ENCODE measurements around the gene NKX3-2. TPM values are rescaled to one million over a fixed set of nuclear protein-coding genes. Genes with fewer than 3 reads are reported as not detected.

Gene NKX3-2
- total and polyA plus RNA-seq, 2 experiments from 2014 or later: under 0.01 TPM; not detected in 1

- no peaks in the 10 kb centered on the region for H3K79me2 ChIP-seq (ENCODE audit: insufficient read depth)
- no peaks in the 10 kb centered on the region for H3K9me3 ChIP-seq (ENCODE audit: low read depth)
- in situ Hi-C loops (cut with MboI): no loop called here
- H3K9me2 ChIP-seq (ENCODE audit: insufficient read depth): no peaks in the 10 kb centered on the region
- H3F3A ChIP-seq (ENCODE audit: insufficient read depth): no peaks in the 10 kb centered on the region
- no peaks in the 10 kb centered on the region for H3K36me3 ChIP-seq (ENCODE audit: low read depth)
- H4K20me1 ChIP-seq (ENCODE audit: insufficient read depth): no peaks in the 10 kb centered on the region
- no peak overlapping the region for H3K27ac ChIP-seq
- WGBS, 2 experiments (ENCODE audit: low coverage in 1 of 2, low lambda C conversion rate in 2 of 2, missing lambda C conversion rate in 2 of 2): 1 to 2% methylated on average over 29 to 54 of the region's 54 CpGs
- H3K27me3 ChIP-seq (replicated peaks; ENCODE audit: insufficient read depth): peaks cover 67% of the 10 kb centered on the region
- H3K4me2 ChIP-seq (ENCODE audit: unreplicated experiment): peak overlapping the region; percentile 91
- TF ChIP-seq EZH2 (IDR thresholded peaks at IDR 0.05; ENCODE audit: insufficient read depth, poor library complexity, severe bottlenecking): no peak
- no peak for TF ChIP-seq EZH2phosphoT487 (IDR thresholded peaks at IDR 0.05; ENCODE audit: insufficient read depth, low read depth)
- H3K4me1 ChIP-seq (ENCODE audit: insufficient read depth): no peaks in the 10 kb centered on the region; the same call in 1 of the 2 replicates
- H3K9ac ChIP-seq: no peak overlapping the region
- DNase-seq: peak; percentile 76
- H2AFZ ChIP-seq: peak overlapping the region; percentile 84
- H3K4me3 ChIP-seq: peak overlapping the region; percentile 83
Observed at GRCh38 chr4:13544606-13545393, 492 bp upstream of the NKX3-2 start.

- H2AFZ ChIP-seq: peak overlapping the region; percentile 84
- in situ Hi-C loops (cut with MboI): no loop called here
- TF ChIP-seq EZH2 (IDR thresholded peaks at IDR 0.05; ENCODE audit: insufficient read depth, poor library complexity, severe bottlenecking) (no peak), EZH2phosphoT487 (IDR thresholded peaks at IDR 0.05; ENCODE audit: insufficient read depth, low read depth) (no peak)
- 65 to 69% methylated on average over 30 of the region's 30 CpGs for WGBS, 2 experiments (ENCODE audit: low coverage in 1 of 2, low lambda C conversion rate in 2 of 2, missing lambda C conversion rate in 2 of 2)
- H3F3A ChIP-seq (ENCODE audit: insufficient read depth): no peaks in the 10 kb centered on the region
- H3K9me3 ChIP-seq (ENCODE audit: low read depth): no peaks in the 10 kb centered on the region
- H3K4me2 ChIP-seq (ENCODE audit: unreplicated experiment): no peak overlapping the region
- H3K9ac ChIP-seq: no peak overlapping the region
- H4K20me1 ChIP-seq (ENCODE audit: insufficient read depth): no peaks in the 10 kb centered on the region
- no peak overlapping the region for H3K27ac ChIP-seq
- DNase-seq: no peak
- H3K79me2 ChIP-seq (ENCODE audit: insufficient read depth): no peaks in the 10 kb centered on the region
- peaks cover 73% of the 10 kb centered on the region for H3K27me3 ChIP-seq (replicated peaks; ENCODE audit: insufficient read depth)
- no peaks in the 10 kb centered on the region for H3K9me2 ChIP-seq (ENCODE audit: insufficient read depth)
- H3K36me3 ChIP-seq (ENCODE audit: low read depth): no peaks in the 10 kb centered on the region
- no peaks in the 10 kb centered on the region; the same call in 1 of the 2 replicates for H3K4me1 ChIP-seq (ENCODE audit: insufficient read depth)
- H3K4me3 ChIP-seq: peak overlapping the region; percentile 83
Observed at GRCh38 chr4:13543032-13543838, 1.1 kb downstream of the NKX3-2 start.

- Histone ChIP-seq H3K9me2 (ENCODE audit: insufficient read depth) (no peaks in the 10 kb centered on the region), H3K27ac (no peak overlapping the region), H3K4me1 (ENCODE audit: insufficient read depth) (no peaks in the 10 kb centered on the region; the same call in 1 of the 2 replicates), H3K9me3 (ENCODE audit: low read depth) (no peaks in the 10 kb centered on the region), H3F3A (ENCODE audit: insufficient read depth) (no peaks in the 10 kb centered on the region), H3K79me2 (ENCODE audit: insufficient read depth) (no peaks in the 10 kb centered on the region), H3K9ac (no peak overlapping the region), H4K20me1 (ENCODE audit: insufficient read depth) (no peaks in the 10 kb centered on the region), H2AFZ (no peak overlapping the region), H3K4me3 (no peak overlapping the region), H3K4me2 (ENCODE audit: unreplicated experiment) (no peak overlapping the region), H3K27me3 (replicated peaks; ENCODE audit: insufficient read depth) (peaks cover 74% of the 10 kb centered on the region), H3K36me3 (ENCODE audit: low read depth) (no peaks in the 10 kb centered on the region)
- TF ChIP-seq EZH2phosphoT487 (IDR thresholded peaks at IDR 0.05; ENCODE audit: insufficient read depth, low read depth) (no peak), EZH2 (IDR thresholded peaks at IDR 0.05; ENCODE audit: insufficient read depth, poor library complexity, severe bottlenecking) (no peak)
- in situ Hi-C loops (cut with MboI): no loop called here
- no peak for DNase-seq
- WGBS, 2 experiments (ENCODE audit: low coverage in 1 of 2, low lambda C conversion rate in 2 of 2, missing lambda C conversion rate in 2 of 2): 86 to 89% methylated on average over 21 to 27 of the region's 27 CpGs
Observed at GRCh38 chr4:13542577-13543031, 1.7 kb downstream of the NKX3-2 start.

DNA sequence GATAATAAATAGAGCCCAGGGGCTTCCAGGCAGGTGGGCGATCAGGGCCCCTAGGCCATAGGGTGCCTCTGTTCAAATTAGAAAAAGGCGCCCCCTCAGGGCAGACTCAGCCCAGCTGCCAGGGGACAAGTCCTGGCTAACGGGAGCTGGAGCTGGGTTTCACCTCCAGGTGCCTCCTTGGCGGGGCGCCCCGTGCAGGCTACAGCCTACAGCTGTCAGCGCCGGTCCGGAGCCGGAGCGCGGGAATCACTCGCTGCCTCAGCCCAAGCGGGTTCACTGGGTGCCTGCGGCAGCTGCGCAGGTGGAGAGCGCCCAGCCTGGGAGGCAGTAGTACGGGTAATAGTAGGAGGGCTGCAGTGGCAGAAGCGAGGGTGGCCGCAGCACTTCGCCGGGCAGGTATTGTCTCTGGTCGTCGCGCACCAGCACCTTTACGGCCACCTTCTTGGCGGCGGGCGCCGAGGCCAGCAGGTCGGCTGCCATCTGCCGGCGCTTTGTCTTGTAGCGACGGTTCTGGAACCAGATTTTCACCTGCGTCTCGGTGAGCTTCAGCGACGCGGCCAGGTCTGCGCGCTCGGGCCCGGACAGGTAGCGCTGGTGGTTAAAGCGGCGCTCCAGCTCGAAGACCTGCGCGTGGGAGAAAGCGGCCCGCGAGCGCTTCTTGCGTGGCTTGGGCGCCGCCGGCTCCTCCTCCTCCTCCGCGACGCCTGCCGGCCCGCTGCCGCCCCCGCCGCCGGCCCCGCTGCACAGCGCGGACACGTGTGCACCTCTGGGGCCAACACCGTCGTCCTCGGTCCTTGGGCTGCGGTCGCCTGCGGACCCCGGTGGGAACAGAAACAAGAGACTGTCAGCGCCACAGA is 2.4 kb downstream of the NKX3-2 start:
- H3K9me3 ChIP-seq (ENCODE audit: low read depth): no peaks in the 10 kb centered on the region
- no peaks in the 10 kb centered on the region for H3K9me2 ChIP-seq (ENCODE audit: insufficient read depth)
- no peak overlapping the region for H3K4me2 ChIP-seq (ENCODE audit: unreplicated experiment)
- no peak overlapping the region for H3K4me3 ChIP-seq
- no peaks in the 10 kb centered on the region for H3F3A ChIP-seq (ENCODE audit: insufficient read depth)
- no peaks in the 10 kb centered on the region; the same call in 1 of the 2 replicates for H3K4me1 ChIP-seq (ENCODE audit: insufficient read depth)
- no peaks in the 10 kb centered on the region for H4K20me1 ChIP-seq (ENCODE audit: insufficient read depth)
- H3K79me2 ChIP-seq (ENCODE audit: insufficient read depth): no peaks in the 10 kb centered on the region
- TF ChIP-seq EZH2phosphoT487 (IDR thresholded peaks at IDR 0.05; ENCODE audit: insufficient read depth, low read depth) (no peak), EZH2 (IDR thresholded peaks at IDR 0.05; ENCODE audit: insufficient read depth, poor library complexity, severe bottlenecking) (no peak)
- in situ Hi-C loops (cut with MboI): no loop called here
- 69 to 73% methylated on average over 36 to 79 of the region's 79 CpGs for WGBS, 2 experiments (ENCODE audit: low coverage in 1 of 2, low lambda C conversion rate in 2 of 2, missing lambda C conversion rate in 2 of 2)
- no peaks in the 10 kb centered on the region for H3K36me3 ChIP-seq (ENCODE audit: low read depth)
- no peak overlapping the region for H2AFZ ChIP-seq
- no peak overlapping the region for H3K27ac ChIP-seq
- peaks cover 74% of the 10 kb centered on the region for H3K27me3 ChIP-seq (replicated peaks; ENCODE audit: insufficient read depth)
- no peak overlapping the region for H3K9ac ChIP-seq
- DNase-seq: no peak
